T-helper 1 cell treated with Interleukin-12 subunit alpha and Interleukin-12 subunit beta and Interleukin-4 antibody, amounts not matched to agents 30 μg/mL and 1 μg/mL, for 36 hours (primary cell): ENCODE data around the gene MSI2.

ENCODE experiments used
- H3K27ac Mint-ChIP-seq: one replicate; pipeline ENCODE4 v1.8.0; 2021; ENCODE audit warnings: mild to moderate bottlenecking, mixed read lengths
- H3K27me3 Mint-ChIP-seq: one replicate; pipeline ENCODE4 v1.8.0; 2021; ENCODE audit warnings: low read depth, mixed read lengths
- H3K36me3 Mint-ChIP-seq: one replicate; pipeline ENCODE4 v1.8.0; 2021; ENCODE audit warnings: low read depth, mixed read lengths
- H3K4me1 Mint-ChIP-seq: one replicate; pipeline ENCODE4 v1.8.0; 2021; ENCODE audit warnings: low read depth, mixed read lengths
- H3K4me3 Mint-ChIP-seq: one replicate; pipeline ENCODE4 v1.8.0; 2021; ENCODE audit warnings: mild to moderate bottlenecking, moderate library complexity, mixed read lengths
- H3K9me3 Mint-ChIP-seq: one replicate; pipeline ENCODE4 v1.8.0; 2021; ENCODE audit warnings: mixed read lengths

Gene MSI2

DNA sequence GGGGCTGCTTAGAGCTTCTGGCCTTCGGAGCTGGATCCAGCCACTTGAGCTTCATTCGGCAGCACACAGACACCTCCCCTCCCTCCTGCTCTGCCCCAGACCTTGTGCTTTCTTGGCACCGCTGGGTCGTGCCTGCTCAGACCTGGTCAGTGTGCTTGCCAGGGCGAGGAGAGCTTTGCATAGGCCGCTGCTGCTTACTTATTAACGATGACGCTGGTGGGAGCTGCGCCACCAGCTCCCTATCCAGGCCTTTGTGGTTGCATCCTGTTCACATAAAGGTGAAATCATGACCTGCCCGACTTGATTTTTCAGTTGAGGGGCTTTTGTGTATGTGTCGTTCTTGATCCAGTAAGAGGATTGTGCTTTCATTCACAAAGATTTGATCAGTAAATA lies 101.1 kb downstream of the MSI2 start:
- Mint-ChIP-seq H3K4me1 (peaks cover 45% of the 10 kb centered on the region), H3K9me3 (no peaks in the 10 kb centered on the region), H3K4me3 (no peak overlapping the region), H3K27me3 (no peaks in the 10 kb centered on the region), H3K36me3 (peaks cover 11% of the 10 kb centered on the region), H3K27ac (peak overlapping the region; percentile 13)

DNA sequence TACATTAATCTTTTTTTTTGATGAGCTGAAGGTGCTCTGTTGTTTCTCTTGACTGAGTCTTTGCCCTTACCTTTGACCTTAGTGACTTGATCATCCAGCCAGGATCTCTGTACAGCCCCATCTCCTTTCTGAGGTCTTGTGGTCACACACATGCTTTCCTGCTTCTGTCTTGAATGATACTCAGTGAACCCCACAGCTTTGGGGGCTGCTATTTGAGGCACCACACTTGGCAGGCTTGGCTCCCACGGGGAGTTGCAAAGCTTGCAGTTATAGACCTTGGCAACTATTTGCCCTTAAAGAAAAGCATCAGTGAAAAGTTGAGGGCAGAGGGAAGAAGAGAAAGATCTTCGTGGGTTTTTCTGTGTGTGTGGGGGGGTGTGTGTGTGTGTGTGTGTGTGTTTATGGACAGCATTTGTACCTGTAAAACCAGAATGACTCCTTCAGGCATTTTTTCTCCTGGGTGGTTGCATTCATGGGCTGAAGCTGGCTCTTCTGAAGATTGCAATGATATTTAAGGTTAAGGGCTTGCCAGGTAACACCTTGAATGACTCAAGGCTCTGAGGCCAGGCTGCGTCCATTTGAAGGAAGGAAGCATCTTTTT lies 101.6 kb downstream of the MSI2 start:
- H3K4me1 Mint-ChIP-seq, result peaks cover 45% of the 10 kb centered on the region
- H3K4me3 Mint-ChIP-seq, result no peak overlapping the region

DNA sequence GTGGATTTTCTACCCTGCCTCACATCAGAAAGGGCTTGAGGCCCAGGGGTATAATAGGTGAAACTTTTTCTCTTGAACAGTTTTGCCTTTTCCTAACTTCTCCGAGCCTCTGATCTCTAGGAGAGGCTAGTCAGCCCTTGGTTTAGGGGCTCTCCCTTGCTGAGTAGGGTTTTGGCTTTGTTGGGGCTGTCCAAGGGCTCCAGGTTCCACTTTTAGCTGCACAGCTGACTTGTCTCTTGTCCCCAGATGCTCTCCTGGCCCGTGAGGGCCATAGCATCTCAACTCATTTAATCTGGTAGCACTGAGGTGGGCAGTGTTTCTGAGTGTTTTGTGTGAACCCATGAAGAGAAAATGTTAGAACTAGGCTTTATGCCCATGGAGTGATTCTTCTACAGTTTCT lies 103.9 kb downstream of the MSI2 start:
- Mint-ChIP-seq H3K27me3 (no peaks in the 10 kb centered on the region), H3K4me1 (peaks cover 28% of the 10 kb centered on the region), H3K27ac (no peak overlapping the region), H3K36me3 (peaks cover 8% of the 10 kb centered on the region), H3K4me3 (no peak overlapping the region), H3K9me3 (no peaks in the 10 kb centered on the region)

More for the DNA sequence above, 101.6 kb downstream of the MSI2 start:
- Mint-ChIP-seq H3K36me3 (peaks cover 11% of the 10 kb centered on the region), H3K27ac (peak overlapping the region; percentile 13), H3K9me3 (no peaks in the 10 kb centered on the region), H3K27me3 (no peaks in the 10 kb centered on the region)

DNA sequence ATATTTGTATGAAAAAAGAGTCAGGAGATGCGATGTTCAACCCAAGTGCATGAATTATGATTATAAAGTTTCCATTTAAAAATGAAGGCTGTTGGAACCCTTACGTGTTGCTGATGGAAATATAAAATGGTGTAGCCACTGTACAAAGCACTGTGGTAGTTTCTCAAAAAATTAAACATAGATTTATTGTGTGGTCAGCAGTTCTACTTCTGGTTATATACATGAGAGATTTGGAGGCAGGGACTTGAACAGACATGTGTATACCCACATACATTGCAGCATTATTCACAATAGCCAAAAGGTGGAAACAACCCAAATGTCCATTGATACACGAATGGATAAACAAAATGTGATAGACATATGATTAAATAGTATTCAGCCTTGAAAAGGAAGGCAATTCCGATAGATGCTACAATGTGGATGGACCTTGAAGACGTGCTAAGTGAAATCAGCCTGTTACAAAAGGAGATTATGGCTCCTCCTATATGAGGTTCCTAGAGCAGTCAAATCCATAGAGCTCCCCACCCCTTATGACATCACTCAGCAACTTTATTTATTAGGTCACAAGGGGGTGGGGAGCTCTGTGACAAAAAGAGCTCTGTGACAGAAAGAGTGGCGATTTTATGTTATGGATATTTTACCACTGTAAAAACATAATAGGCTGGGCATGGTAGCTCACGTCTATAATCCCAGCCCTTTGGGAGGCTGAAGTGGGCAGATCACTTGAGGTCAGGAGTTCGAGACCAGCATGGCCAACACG lies 106.7 kb downstream of the MSI2 start:
- H3K27me3 Mint-ChIP-seq, result no peaks in the 10 kb centered on the region
- no peak overlapping the region for H3K27ac Mint-ChIP-seq
- H3K36me3 Mint-ChIP-seq, result peaks cover 7% of the 10 kb centered on the region
- no peak overlapping the region for H3K4me3 Mint-ChIP-seq
- no peaks in the 10 kb centered on the region for H3K9me3 Mint-ChIP-seq
- peaks cover 10% of the 10 kb centered on the region for H3K4me1 Mint-ChIP-seq

DNA sequence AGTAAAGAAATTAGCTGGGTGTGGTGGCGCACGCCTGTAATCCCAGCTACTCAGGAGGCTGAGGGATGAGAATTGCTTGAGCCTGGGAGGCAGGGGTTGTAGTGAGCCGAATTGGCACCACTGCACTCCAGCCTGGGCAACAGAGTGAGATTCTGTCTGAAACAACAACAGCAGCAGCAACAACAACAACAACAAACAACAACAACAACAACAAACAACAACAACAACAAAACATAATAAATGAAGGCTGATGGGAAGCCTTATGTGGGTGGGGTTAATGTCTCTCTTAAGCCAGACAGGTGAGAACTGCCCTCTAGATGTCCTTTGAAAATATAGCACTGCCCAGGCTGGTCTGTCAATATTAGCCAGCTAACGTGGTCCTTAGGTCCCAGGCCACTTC lies 107.3 kb downstream of the MSI2 start:
- H3K4me3 Mint-ChIP-seq, result no peak overlapping the region
- H3K36me3 Mint-ChIP-seq, result peaks cover 4% of the 10 kb centered on the region
- H3K27ac Mint-ChIP-seq, result no peak overlapping the region
- no peaks in the 10 kb centered on the region for H3K27me3 Mint-ChIP-seq
- peaks cover 6% of the 10 kb centered on the region for H3K4me1 Mint-ChIP-seq
- no peaks in the 10 kb centered on the region for H3K9me3 Mint-ChIP-seq

DNA sequence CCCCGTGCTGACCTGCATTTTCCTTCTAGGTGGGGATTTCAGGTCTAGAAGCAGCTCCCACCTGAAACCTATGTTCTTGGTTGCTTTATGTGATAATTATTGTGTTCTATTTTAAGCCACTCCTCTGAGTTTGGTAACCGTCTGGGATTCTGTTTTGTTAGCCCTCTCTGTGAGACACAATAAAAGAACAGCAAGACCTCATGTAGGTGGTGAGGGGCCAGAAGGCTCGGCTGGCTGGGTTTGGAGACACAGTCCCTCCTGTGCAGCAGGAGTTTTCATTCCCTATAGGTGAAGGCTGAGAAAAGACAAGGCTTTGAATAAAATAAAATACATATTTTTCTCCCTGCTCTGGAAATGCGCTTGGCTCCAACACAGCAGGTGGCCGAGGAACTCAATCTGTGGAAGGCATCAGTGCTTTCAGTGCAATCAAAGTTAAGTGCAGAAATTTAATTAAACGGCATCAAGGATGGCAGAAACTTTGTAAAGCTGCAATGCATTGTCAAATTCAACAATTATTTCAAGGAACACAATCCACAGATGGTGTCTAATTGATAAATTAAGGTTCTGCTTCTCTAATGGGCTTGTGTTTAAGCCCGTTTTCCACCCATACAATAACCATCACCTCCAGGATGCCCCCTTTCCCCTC lies 107.8 kb downstream of the MSI2 start:
- peaks cover 9% of the 10 kb centered on the region for H3K4me1 Mint-ChIP-seq
- H3K27ac Mint-ChIP-seq, result no peak overlapping the region
- no peaks in the 10 kb centered on the region for H3K27me3 Mint-ChIP-seq
- peaks cover 4% of the 10 kb centered on the region for H3K36me3 Mint-ChIP-seq
- no peaks in the 10 kb centered on the region for H3K9me3 Mint-ChIP-seq
- no peak overlapping the region for H3K4me3 Mint-ChIP-seq

DNA sequence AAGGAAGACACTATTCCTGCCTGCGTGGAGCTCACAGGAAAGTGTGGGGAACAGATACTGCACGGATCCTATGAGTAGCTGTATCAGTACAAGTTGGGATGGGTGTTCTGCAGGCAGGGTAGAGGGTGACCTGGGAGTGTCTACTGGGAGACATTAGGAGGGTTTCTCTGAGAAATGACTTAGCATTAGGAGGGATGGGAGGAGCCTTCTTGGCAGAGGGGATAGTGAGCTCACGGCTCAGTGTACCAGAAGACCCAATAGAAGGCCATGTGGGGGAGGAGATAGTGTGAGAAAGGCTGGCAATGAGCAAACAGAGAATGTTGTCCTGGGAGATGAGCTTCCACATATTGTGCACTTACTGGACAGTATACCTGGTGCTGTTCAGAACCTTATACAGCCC lies 109.1 kb downstream of the MSI2 start:
- Mint-ChIP-seq H3K27ac (no peak overlapping the region), H3K36me3 (peaks cover 4% of the 10 kb centered on the region), H3K27me3 (no peaks in the 10 kb centered on the region), H3K4me1 (peaks cover 9% of the 10 kb centered on the region), H3K4me3 (no peak overlapping the region), H3K9me3 (no peaks in the 10 kb centered on the region)

DNA sequence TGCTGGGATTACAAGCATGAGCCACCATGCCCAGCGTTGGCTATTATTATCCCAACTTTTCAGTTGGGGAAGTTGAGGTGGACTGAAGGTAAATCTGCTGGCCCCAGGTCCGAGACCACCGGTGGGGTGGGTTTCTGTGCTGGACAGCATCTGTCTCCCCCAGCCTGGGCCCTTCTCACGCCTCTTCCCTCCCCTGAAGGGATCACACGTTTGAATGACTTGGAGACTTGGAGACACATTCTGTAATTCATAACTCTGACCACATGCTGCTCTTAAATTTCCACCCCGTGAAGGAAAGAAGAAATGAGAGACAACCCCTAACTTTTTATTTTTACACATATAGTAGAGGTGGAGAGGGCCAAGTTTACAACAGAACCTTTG lies 109.8 kb downstream of the MSI2 start:
- Mint-ChIP-seq H3K4me1 (peaks cover 9% of the 10 kb centered on the region), H3K36me3 (peaks cover 4% of the 10 kb centered on the region), H3K27me3 (no peaks in the 10 kb centered on the region), H3K9me3 (no peaks in the 10 kb centered on the region), H3K27ac (no peak overlapping the region), H3K4me3 (no peak overlapping the region)

DNA sequence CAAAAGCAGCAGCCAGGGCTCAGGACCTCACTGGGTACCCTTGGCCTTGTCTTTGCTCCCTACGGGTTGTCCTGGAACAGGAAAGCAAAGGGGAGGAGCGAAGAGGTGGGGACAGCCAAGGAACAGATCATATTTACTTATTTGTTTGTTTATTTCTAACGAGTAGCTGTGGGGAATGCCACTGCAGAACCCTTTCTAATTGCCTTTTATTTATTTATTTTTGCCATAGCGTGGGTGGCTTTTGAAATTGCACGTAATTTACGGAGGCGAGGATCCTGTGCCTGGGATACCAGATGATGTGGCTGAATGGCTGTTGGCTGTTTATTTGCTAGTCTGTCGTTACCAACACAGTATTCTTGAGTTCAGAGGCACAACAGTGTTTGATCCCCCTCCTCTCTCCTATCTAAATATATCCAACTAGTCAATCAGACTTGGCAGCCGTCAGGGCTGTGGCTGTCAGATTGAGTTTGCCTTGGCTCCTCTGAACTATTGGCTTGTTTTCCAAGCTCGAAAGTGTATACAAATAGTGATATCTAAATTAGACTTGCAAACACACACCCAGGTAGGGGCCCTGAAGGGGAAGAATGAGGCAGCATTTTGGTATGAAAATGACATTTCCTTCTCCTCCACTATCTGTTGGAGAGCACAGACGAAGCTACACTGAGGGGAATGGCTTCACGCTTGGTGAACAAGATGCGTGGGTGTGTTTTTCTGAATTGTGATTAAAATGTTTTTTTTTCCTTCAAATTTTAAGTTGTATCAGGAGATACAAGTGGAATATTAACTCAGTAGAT lies 110.4 kb downstream of the MSI2 start:
- peaks cover 6% of the 10 kb centered on the region for H3K4me1 Mint-ChIP-seq
- H3K36me3 Mint-ChIP-seq, result peaks cover 4% of the 10 kb centered on the region
- no peaks in the 10 kb centered on the region for H3K27me3 Mint-ChIP-seq
- H3K27ac Mint-ChIP-seq, result no peak overlapping the region
- H3K4me3 Mint-ChIP-seq, result no peak overlapping the region
- no peaks in the 10 kb centered on the region for H3K9me3 Mint-ChIP-seq

DNA sequence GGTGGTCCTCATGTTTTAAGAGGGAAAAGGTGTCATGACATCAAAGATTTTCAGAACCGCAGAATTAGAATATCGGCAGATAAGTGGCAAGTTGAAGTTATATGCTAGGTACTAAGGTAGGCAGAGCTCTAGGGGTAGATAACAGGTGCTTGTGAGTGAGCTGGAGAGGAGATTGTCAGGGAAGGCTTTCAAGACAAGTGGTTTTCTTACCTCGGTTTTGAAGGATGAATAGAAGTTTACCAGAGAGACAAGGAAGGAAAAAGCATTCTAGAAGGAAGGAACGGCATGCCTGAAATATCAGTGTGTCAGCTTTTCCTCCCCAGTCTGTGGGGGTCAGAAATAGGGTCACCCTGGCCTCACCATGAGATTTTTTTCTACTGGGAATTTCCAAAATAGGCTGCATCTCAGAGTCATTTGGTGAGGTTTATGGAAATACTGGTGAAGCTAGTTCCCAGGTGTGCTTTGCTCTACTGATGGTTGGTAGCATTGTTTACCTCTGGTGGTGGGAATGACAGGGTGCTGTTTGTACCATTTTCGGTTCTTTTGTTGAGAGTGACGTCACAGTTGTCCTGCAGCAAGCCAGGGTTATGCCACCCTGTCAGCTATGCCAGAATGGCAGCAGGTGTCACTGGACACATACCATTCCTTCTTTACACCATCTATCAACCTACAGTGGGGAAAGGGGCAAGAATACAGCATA lies 112.5 kb downstream of the MSI2 start:
- peaks cover 6% of the 10 kb centered on the region for H3K4me1 Mint-ChIP-seq
- H3K9me3 Mint-ChIP-seq, result peaks cover 4% of the 10 kb centered on the region
- H3K4me3 Mint-ChIP-seq, result no peak overlapping the region
- no peak overlapping the region for H3K27ac Mint-ChIP-seq
- H3K27me3 Mint-ChIP-seq, result no peaks in the 10 kb centered on the region
- peaks cover 18% of the 10 kb centered on the region for H3K36me3 Mint-ChIP-seq

DNA sequence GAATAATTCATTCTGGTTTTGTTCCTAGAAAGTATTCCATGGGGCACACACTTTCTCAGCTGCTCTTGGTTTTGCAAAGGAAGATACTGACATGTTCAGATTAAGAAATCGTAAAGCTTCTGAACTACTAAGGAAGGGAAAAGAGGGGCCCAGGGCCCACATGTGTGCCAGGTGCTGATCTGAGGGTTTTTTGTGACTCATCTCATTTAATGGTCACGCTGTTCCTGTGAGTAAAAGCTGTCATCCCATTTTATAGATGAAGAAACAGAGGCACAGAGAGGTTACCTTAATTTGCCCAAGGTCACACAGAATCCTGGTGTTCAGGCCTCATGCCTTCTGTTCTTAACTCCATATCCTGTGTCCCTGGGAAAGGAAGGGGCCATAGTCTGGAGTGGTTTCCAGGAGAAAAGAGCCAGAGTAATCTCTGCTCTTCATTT lies 113.2 kb downstream of the MSI2 start:
- Mint-ChIP-seq H3K4me1 (peaks cover 6% of the 10 kb centered on the region), H3K9me3 (peaks cover 4% of the 10 kb centered on the region), H3K27me3 (no peaks in the 10 kb centered on the region), H3K27ac (no peak overlapping the region), H3K4me3 (no peak overlapping the region), H3K36me3 (peaks cover 19% of the 10 kb centered on the region)

DNA sequence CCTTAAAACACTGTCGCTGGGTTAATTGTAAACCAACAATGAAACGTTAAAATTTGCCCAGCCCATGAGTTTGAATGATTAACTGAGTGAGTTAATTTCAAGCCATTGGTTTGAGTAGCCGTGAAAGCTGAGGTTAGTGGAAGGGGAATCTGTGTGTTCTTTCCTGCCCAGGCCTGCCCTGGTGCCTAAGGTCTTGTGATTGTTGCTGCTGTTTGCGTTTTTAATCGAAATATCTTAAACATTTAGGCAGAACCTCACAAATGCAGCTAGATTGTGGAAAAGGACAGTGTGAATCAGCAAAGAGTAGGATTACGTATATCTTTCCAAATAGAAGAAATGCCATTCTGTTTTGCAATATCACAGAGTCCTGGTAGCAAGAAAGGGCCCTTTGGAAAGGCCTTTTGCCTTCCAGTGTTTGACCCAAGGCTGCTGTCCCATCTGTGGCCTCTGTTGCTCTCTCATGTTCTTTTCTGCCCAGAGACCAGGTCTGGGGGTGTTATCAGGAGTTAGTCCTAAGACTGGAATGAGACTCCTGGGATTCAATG lies 113.8 kb downstream of the MSI2 start:
- Mint-ChIP-seq H3K9me3 (peaks cover 4% of the 10 kb centered on the region), H3K27ac (no peak overlapping the region), H3K4me3 (no peak overlapping the region), H3K36me3 (peaks cover 23% of the 10 kb centered on the region), H3K27me3 (no peaks in the 10 kb centered on the region), H3K4me1 (peaks cover 6% of the 10 kb centered on the region)

DNA sequence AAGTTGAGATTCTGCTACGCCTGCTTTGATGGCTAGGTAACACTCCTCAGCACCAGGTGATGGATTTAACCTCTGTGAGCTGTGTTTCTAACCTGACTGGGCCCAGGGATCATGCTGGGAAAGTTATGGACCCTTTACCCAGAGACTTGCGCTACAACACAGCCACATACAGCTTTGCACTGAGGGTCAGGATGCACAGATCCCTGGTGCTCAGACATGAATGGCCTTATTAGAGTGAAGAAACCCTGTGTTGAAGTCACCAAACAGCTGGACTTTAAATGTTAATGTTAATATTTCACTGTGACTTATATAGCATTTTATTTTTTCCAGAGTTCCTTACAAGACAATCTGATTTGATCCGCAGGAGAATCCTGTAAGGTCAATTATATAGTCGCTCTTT lies 114.3 kb downstream of the MSI2 start:
- no peaks in the 10 kb centered on the region for H3K27me3 Mint-ChIP-seq
- peaks cover 22% of the 10 kb centered on the region for H3K36me3 Mint-ChIP-seq
- H3K4me3 Mint-ChIP-seq, result no peak overlapping the region
- no peak overlapping the region for H3K27ac Mint-ChIP-seq
- peaks cover 4% of the 10 kb centered on the region for H3K9me3 Mint-ChIP-seq
- H3K4me1 Mint-ChIP-seq, result peaks cover 4% of the 10 kb centered on the region

DNA sequence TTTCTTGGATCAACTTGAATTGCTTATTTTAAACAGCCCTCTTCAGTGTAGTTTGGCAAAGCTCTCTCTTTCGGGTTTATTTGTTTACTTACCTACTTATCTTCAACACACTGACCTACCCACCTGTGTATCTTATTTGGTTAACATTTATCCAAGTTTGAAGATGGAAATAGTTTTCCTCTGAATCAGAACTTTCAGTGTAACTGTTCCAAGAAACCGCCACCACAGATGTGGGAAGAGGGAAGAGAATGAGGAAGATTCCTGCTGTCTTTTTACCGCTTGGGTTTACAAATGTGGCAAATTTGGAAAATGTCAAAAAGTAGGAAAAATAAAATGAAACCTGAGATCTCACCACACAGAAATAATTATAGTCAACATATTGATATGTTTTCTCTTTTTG lies 115.8 kb downstream of the MSI2 start:
- Mint-ChIP-seq H3K36me3 (peaks cover 26% of the 10 kb centered on the region), H3K27ac (no peak overlapping the region), H3K4me1 (peaks cover 4% of the 10 kb centered on the region), H3K4me3 (no peak overlapping the region), H3K27me3 (no peaks in the 10 kb centered on the region), H3K9me3 (peaks cover 4% of the 10 kb centered on the region)
